HG03520 (cell line): ENCODE data around the gene EFCAB6.

ENCODE experiments used
- ATAC-seq: cut with Tn5 transposase; IDR thresholded peaks from one replicate; pipeline ENCODE4 v1.9.1; 2021; ENCODE audit warnings: mild to moderate bottlenecking, moderate library complexity; ENCODE audit not compliant: unreplicated experiment

EFCAB6 gene

DNA sequence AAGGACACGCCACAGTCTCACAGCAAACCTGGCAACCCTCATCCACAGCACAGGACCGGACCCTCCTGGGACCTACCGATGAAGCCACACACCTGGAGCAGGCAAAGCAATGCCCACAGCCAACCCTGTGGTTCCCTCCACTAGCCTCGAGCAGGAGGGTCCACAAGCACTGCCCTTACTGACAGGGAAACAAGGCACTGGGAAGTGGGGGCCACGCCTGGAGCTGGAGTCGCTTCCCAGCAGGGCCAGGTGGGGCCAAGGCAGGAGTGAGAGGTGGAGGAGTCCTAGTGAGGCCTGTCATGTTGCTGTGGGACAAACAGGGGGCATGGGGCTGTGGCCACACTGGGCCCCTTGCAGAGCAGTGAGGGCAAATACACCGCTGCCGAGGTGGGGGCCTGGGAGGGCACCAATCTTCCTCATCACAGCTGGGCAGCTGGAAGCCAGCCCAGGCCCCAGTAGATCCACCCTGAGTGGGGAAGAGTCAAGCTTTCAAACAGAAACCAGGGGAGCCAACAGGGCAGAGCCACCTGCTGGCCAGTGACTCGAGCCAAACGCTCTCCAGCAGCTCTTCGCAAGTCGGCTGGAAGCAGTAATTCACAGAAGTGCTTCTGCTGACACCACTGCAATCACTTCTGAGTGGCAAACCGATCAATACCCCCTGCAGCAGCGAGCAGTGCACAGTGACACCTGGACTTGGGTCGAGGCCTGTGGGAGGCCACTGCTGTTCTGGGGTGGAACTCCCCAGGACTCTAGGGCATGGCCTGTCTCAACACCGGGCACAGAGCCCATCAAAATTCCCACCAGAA, 36.5 kb upstream of the EFCAB6 start:
- ATAC-seq: no peak

DNA sequence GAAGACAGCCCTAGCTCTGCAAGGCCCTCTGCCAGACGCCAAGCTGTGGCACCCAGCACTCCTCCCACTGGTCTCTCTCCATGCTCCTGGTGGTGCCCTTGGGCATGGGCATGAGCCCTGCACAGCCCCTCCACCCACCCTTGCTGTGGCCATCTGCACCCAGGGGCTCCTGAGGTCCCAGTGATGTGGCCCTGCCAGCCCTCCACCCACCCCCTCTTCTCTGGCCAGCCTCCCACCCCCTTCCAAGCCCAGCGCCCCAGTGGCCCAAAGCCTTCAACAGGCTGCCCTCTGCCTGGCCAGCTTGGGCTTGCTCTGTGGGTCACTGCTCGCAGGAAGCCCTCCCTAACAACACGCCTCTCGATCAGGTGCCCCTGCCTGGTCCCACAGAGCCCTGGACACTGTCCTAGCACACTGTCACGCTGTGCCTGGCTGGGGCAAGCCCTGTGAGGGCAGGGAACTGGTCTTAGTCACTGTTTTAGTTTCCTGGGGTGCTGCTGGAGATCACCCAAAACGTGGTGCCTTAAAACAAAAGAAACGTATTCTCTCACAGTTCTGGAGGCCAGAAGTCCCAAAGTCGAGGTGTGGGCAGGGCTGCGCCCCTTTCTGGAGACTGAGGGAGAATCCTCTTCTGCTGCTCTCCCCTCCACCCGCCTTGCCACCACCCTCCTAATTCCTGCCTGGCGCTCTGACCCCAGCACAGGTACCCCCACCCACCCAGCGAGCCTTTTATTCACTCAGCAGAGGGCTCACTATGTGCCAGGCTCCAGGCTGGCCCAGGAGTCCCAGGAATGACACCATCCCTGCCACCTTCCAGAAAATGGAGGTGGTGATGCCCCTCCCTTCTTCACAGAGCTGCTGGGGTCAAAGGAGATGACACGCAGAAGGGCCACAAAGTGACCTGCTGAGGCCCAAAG, 35.5 kb upstream of the EFCAB6 start:
- no peak for ATAC-seq

DNA sequence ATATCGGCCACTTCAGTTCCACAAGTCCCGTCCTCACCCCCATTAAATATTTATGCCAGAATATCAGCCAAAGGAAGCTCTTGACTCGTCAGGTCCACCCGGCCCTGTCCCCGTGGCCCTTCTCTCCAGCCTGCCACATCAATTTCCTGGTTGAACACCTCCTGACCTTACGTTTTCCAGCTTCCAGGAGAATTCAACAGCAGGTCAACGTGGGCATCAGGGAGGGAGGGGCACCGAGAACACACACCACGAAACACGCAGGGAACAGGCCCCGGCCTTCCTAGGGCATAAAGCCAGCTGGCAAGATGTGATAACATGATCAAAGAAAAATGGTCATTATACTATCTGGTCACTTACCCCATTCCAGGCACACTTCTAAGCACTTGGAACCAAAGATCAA, 34.9 kb upstream of the EFCAB6 start:
- no peak for ATAC-seq

DNA sequence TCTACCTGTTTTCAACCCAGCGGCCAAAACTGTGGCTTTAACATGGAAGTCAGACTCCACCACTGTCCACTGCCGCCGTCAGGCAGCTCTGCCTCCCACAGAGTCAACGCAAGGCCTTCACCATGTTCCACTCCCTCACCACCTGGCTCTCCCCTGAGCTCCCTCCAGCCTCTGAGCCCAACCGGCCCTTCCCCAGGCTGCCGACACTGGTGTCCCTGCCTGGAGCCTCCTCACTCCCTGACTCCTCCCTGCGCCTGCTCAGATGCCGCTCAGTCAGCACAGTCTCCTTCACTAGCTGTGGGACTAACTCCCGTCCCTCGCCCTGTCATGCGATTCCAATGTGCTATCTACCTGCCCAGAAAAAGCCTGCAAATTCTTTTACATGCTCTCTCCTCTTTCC, 33.9 kb upstream of the EFCAB6 start:
- no peak for ATAC-seq

DNA sequence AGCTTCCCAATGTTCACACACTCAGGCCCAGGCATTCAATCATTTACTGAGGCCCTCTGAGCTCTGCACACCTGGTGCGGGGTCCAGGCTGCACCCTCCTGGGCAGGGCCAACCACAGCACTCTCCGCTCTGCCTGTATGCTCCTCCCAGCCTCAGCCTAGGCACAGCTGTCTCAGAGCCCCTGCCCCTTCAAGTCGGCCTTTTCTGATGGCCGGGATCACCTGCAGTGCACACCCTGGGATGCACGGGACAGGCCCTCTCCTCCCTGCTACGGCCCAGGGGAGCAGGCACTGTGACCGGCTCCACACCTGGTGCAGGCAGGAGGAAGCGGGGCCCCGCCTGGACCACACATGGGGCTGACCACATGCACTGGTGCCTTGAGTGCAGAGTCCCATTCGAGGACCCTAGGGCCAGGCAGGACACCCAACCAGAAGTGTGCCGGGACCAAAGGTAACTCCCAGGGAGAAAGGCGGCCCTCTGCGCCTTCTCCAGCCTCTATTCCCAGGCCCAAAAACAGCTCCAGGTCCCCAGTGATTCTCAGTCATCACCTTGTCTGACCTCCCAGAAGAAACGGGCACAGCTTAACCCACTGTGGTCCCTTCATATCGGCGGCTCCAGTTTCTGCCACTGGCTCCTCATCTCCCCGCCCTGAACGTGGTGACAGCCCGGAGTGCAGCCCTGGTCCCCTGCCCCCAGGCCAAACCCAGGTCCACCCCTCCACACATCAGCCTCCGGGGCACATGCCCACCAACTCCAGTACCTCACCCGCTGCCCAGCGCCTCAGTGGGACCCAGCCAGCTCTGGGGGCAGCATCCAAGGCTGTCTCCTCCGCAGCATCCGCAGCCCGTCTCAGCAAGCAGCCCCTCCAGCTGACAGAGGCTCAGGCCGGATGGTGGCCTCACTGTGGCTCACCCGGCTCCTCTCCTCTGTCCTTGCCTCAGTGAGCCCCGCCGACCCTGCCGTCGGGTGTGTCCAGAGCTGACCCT, 32.7 kb upstream of the EFCAB6 start:
- ATAC-seq: no peak

DNA sequence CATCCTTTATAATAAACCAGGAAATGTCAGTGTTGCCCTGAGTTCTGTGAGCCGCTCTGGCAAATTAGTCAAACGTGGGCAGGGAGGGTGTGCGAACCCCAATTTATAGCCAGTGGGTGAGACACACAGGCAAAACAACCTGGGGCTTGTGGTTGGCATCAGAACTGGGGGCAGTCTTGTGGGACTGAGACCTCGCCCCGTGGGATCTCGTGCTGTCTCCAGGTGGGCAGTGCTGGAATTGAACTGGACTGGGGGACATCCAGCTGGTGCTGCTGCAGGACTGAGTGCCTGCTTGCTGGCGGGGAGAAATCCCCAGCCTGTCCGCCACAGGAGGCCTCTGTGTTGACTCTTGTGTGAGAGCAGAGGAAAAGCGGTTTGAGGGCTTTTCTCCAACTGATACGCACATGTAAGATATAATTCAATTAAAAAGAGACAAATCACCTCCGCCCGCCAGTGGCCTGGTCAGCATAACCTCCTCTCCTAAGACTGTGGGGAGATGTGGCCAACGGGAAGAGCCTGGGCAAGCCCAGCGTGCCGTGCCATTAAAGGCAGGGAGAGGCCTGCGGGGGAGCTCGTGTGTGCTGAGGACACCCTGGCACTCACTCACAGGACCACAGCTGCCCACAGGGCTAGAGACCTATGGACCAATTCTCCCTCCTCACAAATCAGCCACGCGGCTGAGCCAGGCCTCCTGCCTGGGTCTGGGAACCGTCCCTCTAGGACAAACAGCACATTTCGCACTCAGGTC, 31.9 kb upstream of the EFCAB6 start:
- no peak for ATAC-seq

DNA sequence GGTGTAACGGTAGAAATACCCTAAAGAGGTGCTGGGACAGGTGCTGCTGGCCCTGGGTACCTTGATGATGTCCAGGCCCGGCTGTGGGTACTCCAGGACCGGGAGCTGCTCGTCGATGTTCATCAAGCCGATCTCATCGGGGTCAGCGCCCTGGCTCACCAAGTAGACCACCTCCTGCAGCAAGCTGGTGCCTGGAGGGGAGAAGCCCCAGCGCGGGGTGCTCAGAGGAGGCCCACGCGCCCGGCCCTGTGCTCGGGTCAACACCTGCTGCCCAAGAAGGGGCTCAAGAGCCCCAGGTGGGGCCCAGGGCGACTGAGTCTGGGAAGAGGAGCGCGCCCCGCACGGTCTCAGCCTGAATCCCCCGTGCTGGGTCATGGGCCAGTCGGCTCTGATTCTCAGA, 29.6 kb upstream of the EFCAB6 start:
- ATAC-seq: no peak

DNA sequence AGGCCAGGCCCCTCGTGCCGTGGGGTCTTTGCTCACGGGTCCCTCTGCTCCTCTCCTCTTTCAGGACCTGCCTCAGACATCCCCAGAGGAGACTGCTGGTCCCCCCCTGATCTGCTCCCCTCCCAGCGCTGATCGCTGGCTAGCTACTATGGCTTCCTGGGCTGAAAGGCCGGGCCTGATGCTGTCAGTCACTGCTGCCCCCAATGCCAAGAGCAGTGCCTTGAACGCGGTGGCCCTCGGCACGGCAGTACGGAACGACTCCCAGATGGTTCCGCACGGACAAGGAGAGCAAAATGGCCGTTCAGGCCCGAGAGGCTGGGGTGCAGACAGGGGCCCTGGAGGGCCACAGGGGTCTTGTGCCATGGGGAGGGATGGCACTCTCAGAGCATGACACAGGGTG, 28.7 kb upstream of the EFCAB6 start:
- ATAC-seq: no peak

DNA sequence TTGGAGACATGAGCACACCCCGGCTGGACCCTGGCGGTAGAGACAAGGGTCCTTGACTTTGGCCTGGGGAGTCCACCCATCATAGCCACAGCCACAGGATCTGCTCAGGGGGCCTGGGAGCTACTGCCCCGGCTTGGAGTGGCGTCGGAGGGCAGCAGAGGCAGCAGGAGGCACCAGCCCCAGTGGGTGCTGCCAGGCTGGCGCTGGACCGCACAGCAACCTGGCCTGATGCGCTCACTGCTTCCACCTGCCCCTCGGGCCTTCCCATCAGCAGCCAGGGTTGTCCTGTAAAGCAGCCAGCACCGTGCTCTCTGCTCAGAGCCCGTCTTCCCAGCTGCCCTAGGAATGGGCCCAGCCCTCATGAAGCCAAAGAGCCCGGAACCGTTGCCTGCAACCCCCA, 28.3 kb upstream of the EFCAB6 start:
- ATAC-seq: no peak

DNA sequence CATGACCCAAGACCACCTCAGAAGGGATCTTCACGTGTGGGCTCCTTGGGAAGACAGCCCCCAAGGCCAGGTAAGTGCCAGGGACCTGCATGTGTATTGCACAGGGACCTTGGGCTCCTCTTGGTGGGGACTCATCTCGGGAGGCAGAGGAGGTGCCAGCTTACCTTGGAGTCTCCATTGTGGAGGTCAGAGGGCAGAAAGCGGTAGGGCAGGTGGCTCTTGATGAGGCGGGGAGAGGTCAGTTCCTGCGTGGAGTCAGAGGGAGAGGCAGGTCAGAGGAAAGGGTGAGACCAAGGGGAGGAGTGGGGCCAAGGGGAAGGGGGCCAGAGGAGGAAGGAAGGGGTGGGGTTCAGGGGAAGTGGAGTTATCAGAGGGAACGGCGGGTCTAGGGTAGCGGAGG, 27.7 kb upstream of the EFCAB6 start:
- no peak for ATAC-seq

DNA sequence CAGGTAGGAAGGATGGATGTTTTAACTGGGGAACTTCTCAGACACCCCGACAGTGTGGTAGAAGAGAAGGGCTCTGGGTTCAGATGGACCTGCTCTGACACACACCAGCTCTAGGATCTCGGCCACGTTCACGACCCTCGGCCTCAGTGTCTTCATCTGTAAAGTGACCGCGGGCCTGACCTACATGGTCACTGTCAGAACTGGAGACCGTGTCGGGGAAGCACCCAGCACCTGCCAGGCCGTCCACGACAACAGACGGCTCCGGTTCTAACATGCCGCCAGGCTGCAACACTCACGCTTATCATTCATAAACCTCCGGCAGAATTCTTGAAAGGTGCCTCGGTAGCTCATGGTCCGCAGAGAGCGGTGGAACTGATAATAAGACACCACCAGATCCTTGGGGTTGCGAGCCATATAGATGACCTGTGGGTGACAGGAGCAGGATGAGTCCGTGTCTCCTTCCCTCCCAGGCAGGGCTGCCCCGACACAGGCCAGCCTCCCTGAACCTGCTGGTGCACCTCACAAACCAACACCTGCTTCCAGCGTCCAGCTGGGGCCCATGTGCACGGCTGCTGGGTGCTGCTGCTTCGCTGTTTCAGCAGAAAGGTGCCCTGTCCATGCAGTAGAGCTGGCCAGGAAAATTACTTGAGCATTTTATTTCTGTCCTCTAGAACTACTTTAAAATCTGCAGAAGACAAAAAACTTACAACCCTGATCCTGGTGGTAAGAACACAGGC, 26.6 kb upstream of the EFCAB6 start:
- ATAC-seq: no peak

DNA sequence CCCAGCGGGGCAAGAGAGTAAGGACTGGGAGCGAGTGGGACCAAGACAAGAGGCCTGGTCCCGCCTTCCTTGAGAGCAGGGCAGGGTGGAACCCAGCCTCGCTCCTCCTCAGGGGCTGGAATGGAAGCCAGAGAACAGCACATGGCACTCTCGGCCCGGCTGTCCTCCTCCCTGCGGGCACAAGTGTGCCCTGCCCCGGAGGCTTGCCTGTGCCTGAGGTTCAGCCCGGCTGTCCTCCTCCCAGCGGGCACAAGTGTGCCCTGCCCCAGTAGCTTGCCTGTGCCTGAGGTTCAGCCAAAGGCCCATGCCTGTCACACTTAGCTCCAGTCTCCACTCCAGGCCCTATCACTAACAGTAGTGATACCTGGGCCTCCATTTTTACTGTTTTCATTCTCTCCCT, 26.1 kb upstream of the EFCAB6 start:
- ATAC-seq: no peak

DNA sequence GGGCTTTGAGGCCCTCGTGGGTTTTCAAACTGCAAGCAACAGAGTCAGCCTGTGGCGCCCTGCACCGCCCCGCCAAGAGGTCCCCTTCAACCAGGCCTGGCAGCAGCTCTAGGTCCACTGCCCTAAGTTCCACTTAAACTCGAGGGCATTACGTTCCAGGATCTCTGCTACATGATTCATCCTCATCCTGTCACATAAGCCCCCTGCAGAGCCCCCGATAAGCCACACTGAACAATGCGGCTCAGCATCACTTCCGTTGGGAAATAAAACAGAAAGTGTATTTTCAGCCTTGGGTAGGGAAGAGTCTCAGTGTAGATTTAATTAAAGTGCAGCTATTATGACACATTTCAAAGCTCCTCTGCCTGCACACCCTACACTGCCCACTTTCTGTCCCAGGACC, 25.6 kb upstream of the EFCAB6 start:
- ATAC-seq: no peak

DNA sequence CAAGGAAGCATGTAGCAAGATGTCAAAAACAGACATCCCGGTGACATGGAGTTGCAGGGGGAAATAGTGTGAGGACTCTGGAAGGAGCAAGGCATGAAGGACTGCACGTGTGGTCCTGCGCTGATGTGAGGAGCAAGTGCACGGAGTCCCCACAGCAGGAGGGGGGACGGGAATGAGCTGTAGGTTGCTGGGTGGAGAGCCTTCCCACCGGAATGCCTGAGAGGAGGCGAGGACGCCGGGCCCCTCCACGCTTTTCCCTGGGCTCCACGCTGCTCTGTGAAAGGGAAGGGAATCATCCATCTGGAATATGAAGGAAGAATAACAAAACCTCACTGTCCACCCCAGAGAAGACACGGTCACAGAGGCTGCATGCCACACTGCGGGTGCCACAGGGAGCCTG, 23.6 kb upstream of the EFCAB6 start:
- ATAC-seq: no peak

DNA sequence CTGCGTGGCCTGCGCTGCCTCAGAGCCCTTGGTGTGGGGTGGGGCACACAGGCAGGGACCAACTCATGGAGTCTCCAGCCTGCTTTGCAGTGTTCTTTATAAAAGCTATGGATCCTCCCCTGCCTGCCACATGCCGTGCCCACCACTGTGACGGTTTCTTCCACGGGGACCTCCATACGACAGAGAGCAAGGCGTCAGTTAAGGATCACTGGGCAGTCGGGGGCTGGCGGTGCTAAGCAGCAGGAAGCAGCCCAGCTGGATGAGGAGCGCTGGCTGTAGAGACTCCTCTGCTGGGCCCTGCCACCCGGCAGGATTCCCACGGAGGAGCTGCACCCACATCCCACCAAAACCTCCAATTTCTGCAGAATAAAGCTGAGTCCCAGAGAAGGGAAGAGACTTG, 23.1 kb upstream of the EFCAB6 start:
- ATAC-seq: no peak

DNA sequence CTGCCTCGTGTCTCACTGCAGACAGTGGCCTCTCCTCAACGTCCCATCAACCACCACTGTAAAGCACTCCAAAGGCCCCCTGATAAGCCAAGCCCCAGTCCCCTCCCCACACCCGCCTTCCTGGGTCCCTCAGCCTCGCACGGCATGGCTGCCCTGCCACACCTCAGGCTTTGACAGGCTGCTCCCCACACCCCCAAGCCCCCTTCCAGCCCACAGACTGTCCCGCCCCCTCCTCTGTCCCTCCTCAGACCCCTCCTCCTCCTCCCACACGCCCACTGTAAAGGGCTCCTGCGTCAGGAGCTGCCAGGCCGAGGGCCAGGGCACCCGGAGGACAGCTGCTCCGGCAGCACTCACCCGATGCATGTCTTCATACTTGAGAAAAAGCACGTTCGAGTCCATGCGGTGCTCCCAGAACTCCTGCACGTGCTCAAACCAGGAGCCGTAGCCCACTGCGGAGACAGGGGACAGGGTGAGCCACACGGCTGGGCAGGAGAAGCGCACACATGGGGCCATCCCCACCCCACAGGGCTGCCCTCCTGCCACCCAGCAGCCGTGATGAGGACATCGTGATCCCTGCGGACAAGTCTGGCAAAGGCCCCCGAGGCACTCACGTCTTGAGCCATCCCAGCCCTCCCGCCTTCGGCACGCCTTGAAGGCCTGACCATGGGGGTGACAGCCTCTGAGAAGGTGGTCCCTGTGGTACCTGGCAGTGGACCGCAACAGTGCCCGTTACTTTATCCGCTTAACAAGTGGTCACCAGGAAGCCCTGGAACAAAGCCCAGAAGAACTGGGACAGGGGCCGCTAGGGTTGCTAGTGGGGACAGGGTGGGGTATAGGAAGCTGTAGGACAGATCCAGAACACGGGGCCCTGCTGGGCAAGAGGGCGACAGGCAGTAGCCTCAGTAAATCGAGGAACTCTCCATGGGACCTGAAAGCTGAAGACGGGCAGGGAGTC, 21.5 kb upstream of the EFCAB6 start:
- no peak for ATAC-seq

DNA sequence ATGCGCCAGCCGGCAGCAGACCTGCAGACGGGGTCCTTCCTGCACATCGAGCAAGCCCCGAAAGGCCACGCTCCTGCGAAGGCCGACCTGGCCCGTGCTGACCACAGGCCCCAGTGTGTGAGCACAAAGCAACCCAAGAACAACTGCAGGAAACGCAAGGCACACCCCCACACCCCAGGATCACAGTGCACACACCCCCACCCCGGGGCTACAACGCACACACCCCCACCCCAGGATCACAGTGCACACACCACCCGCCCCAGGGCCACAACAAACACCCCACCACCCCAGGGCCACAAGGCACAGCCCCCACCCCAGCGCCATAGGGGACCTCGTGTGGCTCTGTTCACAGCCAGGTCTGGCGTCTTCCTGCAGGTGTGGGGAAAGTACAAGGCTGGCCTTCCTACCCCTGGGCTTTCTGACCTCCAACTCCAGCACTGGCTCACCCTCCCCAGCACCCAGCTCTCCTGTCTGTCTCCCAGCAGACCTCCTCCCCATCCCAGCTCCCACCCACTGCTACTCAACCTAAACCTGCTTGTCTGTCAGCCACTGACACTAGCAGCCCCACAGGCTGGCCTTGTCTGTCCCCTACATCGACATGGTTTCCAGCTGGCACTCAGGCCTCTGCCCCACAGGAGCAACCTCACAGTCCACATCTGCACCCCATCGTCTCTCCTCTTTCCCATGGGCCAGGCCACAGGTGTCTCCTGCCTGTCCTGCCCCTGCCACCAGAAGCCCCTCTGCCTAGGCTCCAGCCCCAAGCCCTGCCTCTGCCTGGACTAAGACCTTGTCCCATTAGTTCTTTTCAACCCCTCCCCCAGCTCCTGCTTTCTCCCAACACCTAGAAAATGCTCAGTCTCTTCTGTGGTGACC, 20.5 kb upstream of the EFCAB6 start:
- ATAC-seq: no peak
